Stimulated activated CD4-positive, alpha-beta T cell treated with anti-CD3 and anti-CD28 coated beads, TNF-alpha, amount 100 ng/mL, for 48 hours (primary cell): Measurements from ENCODE around the gene CDK11B.
"Not testable (repeated sequence)": the region's sequence is repeated elsewhere in the genome, so short reads cannot be mapped to it uniquely, and the experiment has no call there.

Experiments
- DNase-seq, 3 donors: peaks; one replicate each; pipeline ENCODE4 v3.0.0-alpha.2; 2020; ENCODE audit warnings: low read depth in 3 of 3

CDK11B gene

DNA sequence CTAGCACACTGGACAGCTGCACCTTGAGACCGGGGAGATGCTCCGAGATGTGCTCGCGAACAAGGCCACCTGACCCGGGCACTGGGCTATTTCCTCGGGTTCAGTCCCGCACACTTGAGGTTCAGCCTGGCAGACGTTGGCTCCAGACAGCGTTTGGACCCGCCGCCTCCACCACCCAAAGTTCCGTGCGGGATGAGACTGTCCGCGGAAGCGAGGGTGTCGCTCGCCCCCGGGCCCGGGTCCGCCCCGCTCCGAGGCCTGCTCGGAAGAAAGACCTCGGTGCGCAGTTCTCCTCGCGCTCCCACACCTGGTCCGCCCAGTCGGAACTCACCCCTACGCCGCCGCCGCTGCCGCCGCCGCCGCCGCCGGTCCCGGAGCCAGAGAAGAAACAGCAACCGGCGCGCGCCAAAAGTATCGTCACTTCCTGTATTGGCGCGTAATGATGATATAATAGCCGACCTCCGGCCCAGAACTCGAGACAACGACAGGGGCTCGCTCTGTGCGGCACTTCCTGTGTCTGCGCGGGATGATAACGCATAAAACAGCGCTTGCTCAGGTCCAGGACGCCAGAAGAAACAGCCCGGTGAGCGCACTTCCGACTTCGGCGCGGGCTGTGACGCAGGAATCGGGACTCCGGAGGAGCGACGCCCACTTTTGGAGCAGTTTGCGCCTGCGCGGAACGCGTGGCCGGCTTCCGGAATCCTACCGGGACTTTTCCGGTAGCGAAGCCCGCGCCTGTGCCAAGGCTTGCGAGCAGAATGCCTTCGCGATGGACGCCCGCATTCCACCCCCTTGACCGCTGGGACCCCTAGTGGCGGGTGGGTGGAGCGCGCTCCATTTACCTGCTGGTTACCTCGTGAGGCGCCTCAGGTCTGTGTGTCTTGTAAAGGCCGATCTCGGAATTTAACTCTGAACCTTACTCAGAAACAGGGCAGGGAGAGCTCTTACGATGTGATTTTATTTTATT is at the start of gene CDK11B:
TSS of gene CDK11B (minus strand) at position 422 of the 967 bp plus-strand sequence. CDS start 1,519 bp downstream, outside the sequence.
- peak; percentile 89 to 99 (median 99) for DNase-seq

DNA sequence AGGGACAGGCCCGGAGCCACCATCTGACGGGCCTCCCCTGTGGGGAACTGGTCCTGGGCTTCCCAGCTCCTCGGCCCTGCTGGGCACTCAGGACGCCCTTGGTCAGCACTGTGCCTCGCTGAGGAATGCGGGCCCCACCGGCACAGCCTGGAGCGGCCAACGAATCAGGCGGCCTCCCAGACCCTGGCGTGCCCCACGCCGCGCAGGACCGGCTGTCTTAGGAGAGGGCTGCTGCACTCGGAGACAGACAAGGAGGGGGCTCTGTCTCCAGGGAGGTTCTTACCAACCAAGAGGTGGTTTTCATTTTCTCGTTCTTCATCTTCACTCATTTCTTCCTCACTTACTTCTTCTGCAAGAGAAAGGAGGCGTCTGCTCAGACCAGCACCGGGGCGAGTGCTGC is 49.1 kb upstream of the CDK11B start:
- not testable (repeated sequence) for DNase-seq

DNA sequence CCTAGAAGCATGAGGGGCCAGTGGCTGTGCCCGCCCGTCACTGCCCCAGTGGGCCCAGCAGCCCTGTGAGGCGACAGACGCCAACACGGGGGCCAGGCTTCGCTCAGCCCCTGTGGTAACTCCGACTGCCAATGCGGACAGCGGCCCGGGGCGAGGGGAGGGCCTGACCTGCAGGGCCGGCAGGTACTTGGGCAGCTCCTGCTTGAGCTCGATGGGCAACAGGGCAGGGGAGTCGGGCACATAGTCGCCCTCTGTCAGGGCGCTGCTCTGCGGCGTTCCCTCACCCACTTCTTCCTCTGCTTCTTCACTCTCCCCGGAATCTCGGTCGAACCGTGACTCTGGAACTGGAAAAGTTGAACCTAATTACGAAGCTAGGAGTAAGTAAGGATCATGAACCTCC is 48.4 kb upstream of the CDK11B start:
- DNase-seq = not testable (repeated sequence)

DNA sequence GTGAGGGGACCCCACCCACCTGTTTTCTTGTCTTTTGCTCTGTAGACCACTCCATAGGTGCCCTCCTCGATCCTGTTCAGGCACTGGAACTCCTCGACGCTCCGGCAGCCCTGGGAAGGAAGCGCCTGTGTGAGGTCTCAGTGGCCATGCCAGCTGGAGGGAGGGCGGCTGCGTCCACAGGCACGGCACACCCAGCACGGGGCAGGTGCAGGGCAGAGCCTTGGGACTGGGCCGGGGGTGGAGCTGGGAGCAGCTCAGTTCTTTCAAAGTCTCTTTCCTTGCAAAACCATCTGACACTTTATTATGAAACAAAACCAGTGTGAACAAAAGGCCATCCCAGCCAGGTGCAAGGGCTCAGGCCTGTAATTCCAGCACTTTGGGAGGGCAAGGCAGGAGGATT is 46.8 kb upstream of the CDK11B start:
- DNase-seq = not testable (repeated sequence)

DNA sequence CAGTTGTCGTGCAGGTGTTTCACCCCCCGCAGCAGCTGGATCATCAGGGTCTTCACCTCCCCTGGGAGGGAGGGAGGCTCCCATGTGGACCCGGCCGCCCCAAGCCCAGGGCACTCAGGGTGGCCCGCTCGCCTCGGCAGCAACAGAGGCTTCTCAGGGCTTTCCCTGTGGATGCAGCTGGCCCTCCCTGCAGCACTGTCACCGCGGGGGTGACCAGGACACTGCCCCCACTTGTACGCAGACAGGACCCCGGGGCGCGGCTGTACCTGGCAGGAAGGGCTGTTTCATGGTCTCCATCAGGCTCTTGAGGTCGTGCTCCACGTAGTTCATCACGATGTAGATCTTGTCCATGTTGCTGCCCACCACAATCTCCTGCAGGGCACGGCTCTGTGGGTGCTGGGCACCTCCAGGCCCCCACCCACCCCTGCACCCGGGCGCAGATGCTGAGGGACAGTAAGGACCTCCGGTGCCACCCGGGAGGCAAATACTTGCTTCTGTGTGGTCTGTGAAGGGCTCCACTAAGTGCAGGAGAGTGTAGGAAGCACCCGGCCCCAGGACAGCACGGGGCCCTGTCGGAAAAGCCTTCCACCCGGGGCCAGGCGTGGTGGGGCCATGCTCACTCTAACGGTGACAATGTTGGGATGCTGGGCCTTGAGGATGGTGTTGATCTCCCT is 45.6 kb upstream of the CDK11B start:
- DNase-seq = not testable (repeated sequence)

DNA sequence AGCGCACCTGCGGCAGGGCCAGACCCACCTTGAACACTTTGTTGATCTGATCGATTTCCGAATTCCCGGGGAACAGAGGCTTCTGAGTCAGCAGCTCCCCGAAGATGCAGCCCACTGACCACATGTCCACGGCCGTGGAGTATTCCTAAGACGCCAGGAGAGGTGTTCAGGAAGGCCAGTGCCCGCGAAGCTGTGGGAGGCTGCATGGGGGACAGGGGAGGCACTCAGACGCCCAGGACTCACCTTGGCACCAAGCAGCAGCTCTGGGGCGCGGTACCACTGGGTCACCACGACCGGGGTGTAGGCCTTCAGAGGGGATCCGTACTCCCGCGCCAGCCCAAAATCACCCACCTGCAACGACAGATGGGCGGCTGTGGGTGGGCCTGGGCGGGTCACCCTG is 45.0 kb upstream of the CDK11B start:
- DNase-seq = no peak

DNA sequence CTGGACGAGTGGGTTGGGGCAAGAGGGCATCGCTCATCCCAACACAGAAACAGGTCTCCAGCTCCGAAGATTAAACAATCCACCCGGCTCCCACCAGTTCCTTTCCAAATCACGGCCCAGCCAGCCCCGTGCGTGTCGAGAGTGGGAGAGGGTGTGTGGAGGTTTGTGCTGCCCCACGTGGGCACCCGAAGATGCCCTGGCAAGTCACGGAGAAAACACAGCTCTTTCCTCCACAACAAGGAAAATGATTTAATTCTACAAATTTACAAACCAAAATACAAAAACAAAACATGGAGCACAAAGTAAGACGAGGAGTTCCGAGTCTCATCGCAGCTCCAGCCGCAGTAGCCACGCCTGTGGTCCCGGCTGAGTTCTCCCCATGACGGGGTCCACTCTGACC is 43.7 kb upstream of the CDK11B start:
- not testable (repeated sequence) for DNase-seq

DNA sequence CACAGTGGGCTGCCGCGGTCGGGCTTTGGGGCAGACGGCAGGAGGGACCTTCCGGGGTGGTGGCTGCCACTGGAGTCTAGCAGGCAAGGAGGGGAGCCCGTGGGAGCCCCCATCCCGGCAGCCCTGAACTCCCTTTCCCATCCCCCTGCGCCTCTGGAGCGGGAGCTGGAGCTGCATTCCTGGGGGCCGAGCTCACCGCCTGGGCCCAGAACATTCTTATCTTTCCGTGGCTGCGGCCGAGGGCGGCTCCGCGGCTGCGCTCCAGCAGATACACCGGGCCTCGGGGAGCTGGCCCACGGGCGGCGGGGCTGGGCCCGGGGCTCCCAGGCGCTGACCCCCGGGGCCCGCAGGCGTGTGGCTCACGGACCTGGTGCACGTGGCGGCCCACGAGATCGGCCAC is 41.8 kb upstream of the CDK11B start:
- DNase-seq = not testable (repeated sequence)

DNA sequence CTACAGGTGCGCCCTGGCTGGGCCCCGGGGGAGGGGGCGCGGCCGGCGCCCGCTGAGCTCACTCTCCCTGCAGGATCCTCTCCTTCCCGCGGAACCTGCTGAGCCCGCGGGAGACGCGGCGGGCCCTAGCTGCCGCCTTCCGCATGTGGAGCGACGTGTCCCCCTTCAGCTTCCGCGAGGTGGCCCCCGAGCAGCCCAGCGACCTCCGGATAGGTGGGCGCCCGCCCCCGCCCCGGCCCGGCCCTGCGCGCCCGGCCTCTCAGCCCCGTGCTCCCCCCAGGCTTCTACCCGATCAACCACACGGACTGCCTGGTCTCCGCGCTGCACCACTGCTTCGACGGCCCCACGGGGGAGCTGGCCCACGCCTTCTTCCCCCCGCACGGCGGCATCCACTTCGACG is 41.3 kb upstream of the CDK11B start:
- not testable (repeated sequence) for DNase-seq

DNA sequence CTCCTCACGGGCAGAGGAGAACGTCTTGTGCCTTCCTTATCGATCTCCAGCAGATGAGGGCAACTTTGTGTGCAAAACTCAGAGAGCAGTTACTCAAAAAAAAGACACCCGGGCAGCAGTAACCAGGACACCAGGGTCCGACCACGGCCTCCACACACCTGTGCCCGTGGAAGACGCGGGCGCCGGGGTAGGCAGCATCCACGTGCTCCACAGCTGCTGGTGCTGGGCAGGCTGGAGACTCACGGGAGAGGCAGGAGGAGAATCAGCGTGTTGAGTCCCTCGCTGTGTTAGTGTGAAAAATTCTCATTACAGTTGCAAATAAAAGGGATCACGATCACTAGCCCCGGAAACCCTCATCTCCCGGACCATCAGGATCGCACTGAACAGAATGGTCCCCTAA is 40.3 kb upstream of the CDK11B start:
- DNase-seq = not testable (repeated sequence)

DNA sequence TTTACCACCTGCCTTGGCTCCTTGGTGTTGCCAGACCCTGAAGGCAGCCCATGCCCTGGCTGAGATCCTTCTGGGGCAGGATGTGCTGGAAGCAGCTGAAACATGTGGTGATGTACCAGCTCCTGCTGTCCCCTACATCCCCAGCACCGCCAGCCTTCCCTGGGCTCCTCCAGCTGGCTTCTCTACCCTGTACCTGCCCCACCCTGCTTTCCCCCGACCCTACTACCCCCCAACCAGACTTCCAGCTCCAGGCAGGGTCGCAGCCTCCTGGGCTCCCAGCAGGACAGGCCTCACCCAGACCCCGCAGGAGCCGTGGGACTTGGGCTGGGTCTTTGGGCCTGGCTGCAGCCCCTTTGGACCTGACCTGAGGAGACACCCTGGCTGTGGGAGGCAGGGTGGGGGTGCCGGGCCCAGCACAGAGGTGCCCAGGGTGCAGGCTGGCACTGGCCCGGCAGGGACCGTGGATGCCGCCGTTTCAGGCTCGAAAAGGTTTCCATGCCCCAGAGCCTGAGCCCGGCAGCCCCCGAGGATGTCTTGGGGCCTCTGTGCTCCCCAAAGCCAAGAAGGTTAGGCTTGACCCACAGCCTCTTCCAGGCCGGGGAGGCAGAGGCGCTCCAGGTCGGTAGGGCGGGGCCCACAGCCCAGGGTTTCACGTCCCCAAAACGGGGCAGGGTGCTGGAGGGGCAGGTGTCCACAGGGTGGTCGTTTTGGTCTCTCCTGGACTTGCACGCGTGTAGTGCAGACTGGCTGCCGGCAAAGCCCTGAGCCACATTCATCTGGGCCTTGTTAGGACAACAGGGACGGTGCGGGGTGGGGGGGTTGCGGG is 38.8 kb upstream of the CDK11B start:
- not testable (repeated sequence) for DNase-seq

DNA sequence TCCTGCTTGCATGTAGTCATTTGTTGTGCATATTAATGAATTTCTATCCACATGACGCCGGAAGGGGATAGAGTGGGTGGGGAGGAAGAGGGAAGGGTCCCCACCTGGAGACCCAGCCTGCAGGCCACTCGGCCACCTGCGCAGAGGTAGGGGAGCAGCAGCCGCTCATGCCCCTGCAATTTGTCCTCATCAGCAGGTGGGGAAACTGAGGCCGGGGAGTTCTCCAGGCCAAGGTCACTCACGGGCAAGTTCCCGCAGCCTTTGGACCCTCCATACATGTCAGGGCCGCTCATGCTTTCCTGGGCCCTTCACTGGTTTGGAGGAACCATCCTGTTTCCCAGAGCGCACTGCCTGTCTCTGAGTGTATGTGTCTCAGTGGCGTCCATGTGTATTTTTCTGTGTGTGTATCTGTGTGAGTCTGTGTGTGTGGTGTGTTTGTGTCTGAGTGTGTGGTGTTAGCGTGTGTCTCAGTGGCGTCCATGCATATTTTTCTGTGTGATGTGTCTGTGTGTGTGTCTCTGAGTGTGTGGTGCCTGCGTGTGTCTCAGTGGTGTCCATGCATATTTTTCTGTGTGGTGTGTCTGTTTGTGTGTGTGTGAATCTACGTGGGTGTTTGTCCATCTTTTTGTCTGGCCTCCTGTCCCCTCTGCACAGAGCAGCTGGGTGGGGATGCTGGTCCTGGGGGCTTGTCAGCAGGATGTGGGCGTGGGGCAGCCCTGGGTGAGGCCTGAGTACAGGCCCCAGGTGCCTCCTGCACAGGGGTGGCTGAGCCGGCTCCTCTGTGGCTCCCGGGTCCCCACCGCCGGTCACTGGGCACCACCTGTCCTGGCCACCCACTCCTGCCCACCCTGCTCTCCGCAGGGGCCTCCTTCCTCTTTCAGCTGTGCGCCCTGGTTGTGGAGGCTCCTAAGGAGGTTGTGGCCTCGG is 37.9 kb upstream of the CDK11B start:
- DNase-seq = not testable (repeated sequence)

DNA sequence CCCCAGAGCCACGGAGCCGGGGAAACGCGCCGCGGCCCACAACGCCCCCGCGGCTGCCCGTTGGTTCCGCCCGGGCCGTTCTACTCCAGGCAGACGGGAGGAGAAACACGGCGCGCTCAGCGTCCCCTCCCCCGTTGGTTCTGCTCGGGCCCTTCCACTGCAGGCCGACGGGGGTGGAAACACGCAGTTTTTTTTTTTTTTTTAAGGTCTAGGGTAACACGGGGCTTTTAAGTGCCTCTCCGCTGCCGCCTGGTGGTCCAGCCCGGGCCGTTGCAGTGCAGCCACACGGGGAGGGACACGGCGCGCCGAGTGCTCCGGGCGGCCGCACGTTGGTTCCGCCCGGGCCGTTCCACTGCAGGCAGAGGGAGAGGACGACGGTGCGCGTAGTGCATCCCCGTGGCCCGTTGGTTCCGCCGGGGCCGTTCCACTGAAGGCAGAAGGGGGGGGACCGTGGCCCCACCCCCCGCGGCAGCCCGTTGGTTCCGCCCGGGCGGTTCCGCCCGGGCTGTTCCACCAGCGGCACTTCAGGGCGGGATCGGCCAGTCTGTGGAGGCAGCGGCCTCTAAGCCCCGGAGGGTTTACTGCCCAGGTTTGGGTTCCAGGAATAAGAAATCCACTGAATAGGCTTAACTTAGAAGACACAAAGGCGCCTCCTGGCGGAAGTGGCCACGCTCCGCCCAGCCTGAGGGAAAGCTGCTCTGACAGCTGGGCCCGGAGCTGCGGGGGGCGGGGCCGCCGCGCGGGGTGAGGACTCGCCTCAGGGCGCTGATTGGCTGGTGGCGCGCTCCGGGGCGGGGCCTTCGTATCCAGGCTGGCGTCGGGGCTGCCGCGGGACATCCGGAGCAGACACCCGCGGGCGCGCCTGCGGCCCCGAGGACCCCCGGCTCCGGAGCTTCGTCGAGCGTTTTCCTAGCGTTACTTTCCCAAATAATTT is 34.2 kb upstream of the CDK11B start, which contains the start of gene SLC35E2B:
TSS of gene SLC35E2B (minus strand) at position 82 of the 934 bp plus-strand sequence. CDS start 16,096 bp downstream, outside the sequence.
- peak; percentile 56 to 88 (median 86) for DNase-seq

DNA sequence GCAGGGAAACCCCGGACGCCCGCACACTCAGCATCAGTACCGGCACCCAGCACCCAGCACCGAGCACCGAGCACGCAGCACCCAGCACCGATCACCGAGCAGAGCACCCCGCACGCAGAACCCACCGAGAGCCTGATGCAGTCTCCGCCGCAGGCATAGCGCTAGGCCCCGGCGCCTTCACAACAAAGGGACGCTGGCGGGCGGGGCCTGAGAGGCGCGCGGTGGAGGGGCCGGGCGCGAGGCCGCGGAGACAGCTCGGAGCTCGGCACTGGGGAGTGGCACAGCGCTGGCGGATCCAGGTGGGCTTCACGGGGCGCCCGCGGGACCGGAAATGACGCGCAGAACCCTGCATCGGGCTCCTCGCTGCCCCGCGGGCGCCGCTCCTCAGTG is 33.5 kb upstream of the CDK11B start:
- peak in 2 of 3 donors; percentile 67 to 74 for DNase-seq

DNA sequence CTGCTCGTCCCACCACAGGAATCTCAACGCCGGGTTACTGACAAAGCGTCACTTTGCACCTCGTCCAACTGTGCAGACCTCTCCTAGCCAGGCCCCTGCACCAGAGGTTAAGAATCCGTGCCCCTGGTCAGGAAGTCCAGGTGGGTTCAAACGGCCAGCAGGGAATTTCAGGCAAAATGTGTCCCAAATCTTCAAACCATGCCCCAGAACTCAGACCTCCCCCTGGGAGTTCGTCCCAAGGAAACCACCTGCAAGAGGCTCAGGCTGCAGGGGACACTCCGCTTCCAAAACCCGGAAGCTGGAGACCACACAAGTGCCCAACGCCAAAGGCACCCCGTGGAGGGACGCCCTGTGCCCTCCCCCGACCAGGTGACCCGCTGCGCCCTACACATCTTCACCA is 32.6 kb upstream of the CDK11B start:
- not testable (repeated sequence) for DNase-seq

DNA sequence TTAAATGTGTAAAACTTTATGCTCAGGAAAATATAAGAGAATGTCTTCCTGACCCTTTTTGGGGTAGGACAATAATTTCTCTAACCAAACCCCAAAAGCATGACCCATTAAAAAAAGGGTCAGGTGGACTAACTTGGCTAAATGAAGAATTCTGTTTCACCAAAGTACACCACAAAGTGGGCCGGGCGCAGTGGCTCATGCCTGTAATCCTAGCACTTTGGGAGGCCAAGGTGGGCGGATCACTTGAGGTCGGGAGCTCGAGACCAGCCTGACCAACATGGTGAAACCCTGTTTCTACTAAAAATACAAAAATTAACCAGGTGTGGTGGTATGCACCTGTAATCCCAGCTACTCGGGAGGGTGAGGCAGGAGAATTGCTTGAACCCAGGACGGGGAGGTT is 30.7 kb upstream of the CDK11B start:
- not testable (repeated sequence) for DNase-seq

DNA sequence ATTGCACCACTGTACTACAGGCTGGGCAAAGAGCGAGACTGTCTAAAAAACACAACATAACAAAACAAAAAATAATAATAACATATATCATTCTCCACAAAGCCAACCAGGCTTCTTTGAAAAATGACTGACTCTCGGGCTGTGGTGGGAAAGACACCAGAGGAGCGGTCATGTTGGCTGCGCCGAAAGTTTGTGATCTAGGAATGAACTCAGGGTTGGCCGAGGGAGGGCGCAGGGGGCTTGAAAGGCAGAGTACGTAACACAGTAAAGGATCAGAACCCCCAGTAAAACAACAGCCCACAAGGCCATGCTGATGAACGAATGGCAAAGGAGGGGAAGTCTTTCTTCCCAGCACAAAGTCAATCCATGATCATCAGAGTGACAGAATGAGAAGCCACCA is 29.0 kb upstream of the CDK11B start:
- DNase-seq = no peak

DNA sequence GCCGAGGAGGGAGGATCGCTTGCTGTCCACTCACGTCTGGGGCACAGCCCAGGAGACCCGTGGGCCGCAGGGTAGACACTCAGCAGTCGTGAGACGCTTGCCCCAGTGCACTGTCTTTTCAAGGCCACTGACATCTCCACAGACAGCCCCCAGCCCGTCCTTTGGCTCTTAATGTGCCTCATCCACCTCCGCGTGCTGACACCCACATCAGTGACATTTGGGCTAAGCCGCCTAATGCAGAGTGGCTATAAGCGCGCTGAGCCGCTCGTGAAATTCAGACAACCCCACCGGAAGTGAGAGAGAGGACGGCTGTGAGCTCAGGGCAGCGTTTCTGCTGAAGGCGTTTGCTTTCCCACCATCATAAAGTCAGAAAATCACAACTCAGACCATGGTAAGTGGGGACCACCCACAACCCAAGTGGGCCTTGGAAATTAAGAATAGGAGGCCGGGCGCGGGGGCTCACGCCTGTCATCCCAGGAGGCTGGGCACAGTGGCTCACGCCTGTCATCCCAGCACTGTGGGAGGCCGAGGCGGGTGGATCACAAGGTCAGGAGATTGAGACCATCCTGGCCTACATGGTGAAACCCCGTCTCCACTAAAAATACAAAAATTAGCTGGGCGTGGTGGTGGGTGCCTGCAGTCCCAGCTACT is 25.4 kb upstream of the CDK11B start:
- no peak for DNase-seq
